Measurements from ENCODE around the gene CBR4.
A peak's percentile ranks its signal among the peaks of the same experiment; 100 is the strongest.

Gene CBR4

GRCh38 chr4:169032883-169033645 is 23.0 kb upstream of the CBR4 start:
- TF ChIP-seq CTCF (IDR thresholded peaks at IDR 0.05; ENCODE audit: low read depth, low read length) = no peak
- no peak overlapping the region for H3K4me3 ChIP-seq (ENCODE audit: low read depth, low read length)
- in situ Hi-C loops (cut with HindIII; ENCODE audit: low sequenced_read_pairs) = no loop called here
- DNase-seq (ENCODE audit: low read depth, low spot score) = no peak

- no peak overlapping the region for H3K4me3 ChIP-seq (ENCODE audit: low read depth, low read length)
- DNase-seq (ENCODE audit: low read depth, low spot score) = no peak
- TF ChIP-seq CTCF (IDR thresholded peaks at IDR 0.05; ENCODE audit: low read depth, low read length) = no peak
- in situ Hi-C loops (cut with HindIII; ENCODE audit: low sequenced_read_pairs) = no loop called here
Observed at GRCh38 chr4:169032194-169032593, 22.1 kb upstream of the CBR4 start.

GRCh38 chr4:169031392-169031791 is 21.3 kb upstream of the CBR4 start:
- H3K4me3 ChIP-seq (ENCODE audit: low read depth, low read length) = no peak overlapping the region
- DNase-seq (ENCODE audit: low read depth, low spot score) = no peak
- no peak for TF ChIP-seq CTCF (IDR thresholded peaks at IDR 0.05; ENCODE audit: low read depth, low read length)
- in situ Hi-C loops (cut with HindIII; ENCODE audit: low sequenced_read_pairs) = no loop called here

- DNase-seq (ENCODE audit: low read depth, low spot score) = peak; percentile 44
- TF ChIP-seq CTCF (IDR thresholded peaks at IDR 0.05; ENCODE audit: low read depth, low read length) = no peak
- in situ Hi-C loops (cut with HindIII; ENCODE audit: low sequenced_read_pairs) = no loop called here
- no peak overlapping the region for H3K4me3 ChIP-seq (ENCODE audit: low read depth, low read length)
Observed at GRCh38 chr4:169030562-169030982, 20.5 kb upstream of the CBR4 start.

- H3K4me3 ChIP-seq (ENCODE audit: low read depth, low read length) = no peak overlapping the region
- no peak for DNase-seq (ENCODE audit: low read depth, low spot score)
- no peak for TF ChIP-seq CTCF (IDR thresholded peaks at IDR 0.05; ENCODE audit: low read depth, low read length)
- in situ Hi-C loops (cut with HindIII; ENCODE audit: low sequenced_read_pairs) = no loop called here
Observed at GRCh38 chr4:169029947-169030346, 19.9 kb upstream of the CBR4 start.

- in situ Hi-C loops (cut with HindIII; ENCODE audit: low sequenced_read_pairs) = no loop called here
- TF ChIP-seq CTCF (IDR thresholded peaks at IDR 0.05; ENCODE audit: low read depth, low read length) = no peak
- no peak overlapping the region for H3K4me3 ChIP-seq (ENCODE audit: low read depth, low read length)
- DNase-seq (ENCODE audit: low read depth, low spot score) = no peak
Observed at GRCh38 chr4:169027663-169028062, 17.6 kb upstream of the CBR4 start.
